Ammon's horn (tissue), 1 donor: ENCODE measurements around the gene PPP1R9B.

Experiments used
- DNase-seq: peaks from one replicate; pipeline ENCODE4 v3.0.0-alpha.2; 2016; ENCODE audit warnings: low spot score

The PPP1R9B gene

DNA sequence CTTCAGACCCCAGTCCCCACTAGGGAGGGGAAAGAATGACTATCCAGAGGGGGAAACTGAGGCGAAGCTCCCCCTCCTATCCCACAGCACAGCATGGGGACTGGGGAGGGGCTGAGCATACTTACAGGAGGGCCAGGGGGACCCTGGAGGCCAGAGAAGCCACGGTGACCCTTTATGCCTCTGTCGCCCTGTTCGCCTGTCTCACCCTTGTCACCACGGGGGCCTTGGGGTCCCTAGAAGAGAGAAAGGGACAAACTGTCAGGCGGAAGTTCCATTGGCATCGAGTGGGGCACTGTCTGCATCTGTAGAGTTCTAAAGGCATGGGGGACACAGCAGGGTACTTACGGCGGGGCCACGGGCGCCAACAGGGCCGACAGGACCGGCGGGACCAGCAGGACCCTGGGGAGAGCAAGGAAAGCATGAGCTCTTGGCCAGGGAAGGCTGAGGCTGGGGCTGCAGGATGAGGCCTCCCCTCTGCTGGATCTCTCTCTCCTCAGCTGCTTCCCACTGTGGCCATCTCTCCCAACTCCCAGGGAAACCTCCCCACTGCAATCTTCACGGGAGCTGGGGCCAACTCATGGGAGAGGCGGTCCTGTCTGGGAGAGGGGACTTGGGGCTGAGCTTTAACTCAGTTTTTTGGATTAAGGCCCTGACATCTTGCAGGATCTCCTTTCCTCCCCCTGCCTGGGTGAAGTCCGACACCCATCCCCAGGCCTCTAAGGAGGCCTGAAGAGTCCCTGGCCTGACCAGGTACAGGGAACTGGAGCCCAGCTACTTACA is 37.5 kb upstream of the PPP1R9B start:
- no peak for DNase-seq

DNA sequence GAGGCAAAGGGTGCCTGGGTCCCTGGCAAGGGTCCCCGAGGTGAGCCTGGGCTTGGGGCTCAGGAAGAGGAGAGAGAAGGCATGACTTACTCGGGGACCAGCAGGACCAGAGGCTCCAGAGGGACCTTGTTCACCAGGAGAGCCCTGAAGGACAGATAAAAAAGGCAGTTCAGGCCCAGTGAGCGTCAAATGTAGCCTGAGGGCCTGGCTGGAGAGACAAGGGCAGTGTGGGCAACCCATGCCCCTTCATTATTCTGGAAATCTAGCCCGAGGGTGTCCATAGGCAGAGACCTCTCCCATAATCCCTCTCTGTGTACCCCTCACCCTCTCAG is 36.9 kb upstream of the PPP1R9B start:
- DNase-seq: no peak

DNA sequence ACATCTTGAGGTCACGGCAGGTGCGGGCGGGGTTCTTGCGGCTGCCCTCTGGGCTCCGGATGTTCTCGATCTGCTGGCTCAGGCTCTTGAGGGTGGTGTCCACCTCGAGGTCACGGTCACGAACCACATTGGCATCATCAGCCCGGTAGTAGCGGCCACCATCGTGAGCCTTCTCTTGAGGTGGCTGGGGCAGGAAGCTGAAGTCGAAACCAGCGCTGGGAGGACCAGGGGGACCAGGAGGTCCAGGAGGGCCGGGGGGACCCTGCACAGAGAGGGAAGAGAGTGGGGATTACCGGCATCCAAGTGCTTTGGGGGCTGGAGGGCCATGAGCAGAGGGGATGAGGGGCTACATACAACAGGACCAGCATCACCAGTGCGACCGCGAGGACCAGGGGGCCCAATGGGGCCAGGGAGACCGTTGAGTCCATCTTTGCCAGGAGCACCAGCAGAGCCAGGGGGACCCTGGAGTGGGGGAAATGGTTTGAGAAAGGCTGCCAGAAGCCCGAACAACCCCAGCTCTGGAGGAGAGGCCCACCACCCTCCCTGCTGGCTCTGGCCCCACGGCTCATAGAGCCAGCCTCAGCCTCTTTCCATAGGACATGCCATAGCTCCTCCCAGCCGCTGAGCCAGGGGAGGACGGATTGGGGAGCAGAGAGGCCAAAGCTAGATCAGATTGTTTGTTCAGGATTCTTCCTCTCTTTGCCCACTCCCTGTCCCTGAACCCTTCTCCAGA is 36.4 kb upstream of the PPP1R9B start:
- no peak for DNase-seq

DNA sequence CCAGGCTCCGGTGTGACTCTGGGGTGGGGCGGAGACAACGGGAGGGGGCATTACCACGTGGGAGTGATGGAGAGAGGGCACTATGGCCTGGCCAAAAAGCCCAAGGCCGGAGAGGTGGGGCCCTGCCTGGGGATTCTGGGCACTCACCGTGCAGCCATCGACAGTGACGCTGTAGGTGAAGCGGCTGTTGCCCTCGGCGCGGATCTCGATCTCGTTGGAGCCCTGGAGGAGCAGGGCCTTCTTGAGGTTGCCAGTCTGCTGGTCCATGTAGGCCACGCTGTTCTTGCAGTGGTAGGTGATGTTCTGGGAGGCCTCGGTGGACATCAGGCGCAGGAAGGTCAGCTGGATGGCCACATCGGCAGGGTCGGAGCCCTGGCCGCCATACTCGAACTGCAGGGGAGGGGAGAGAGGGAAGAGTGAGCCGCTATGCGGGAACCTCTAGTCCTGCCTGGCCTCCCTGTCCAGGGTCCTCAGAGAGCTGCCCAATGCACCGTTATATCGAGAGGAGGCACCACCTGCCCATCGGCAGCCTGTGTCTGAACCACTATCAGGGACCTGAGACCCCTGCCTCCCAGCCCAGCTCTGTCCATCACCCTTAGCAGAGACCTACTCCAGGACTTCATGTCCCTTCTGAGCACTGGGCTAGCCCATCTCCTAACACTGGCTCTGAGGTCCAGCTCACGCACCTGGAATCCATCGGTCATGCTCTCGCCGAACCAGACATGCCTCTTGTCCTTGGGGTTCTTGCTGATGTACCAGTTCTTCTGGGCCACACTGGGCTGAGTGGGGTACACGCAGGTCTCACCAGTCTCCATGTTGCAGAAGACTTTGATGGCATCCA is 35.4 kb upstream of the PPP1R9B start:
- no peak for DNase-seq

DNA sequence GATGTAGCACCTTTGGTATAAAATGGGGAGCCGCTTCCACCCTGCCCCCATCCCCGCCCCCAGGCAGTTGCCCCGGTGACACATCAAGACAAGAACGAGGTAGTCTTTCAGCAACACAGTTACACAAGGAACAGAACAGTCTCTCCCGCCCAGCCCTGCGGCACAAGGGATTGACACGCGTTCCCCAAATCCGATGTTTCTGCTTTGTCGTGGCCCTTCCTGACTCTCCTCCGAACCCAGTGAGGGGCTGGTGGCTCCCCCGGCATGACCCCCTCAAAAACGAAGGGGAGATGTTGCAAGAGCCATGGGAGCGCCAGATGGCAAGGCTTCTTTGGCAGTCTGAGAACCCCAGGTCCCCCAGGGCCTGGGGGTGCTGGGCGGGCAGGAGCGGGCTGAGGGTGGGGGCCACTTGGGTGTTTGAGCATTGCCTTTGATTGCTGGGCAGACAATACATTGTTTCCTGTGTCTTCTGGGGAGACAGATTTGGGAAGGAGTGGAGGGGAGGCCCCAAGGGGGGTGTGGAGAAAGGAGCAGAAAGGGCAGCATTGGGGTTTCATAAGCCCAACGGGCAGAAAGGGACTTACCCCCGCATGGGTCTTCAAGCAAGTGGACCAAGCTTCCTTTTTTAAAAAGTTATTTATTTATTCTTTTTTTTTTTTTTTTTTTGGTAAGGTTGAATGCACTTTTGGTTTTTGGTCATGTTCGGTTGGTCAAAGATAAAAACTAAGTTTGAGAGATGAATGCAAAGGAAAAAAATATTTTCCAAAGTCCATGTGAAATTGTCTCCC is 34.3 kb upstream of the PPP1R9B start:
- peak; percentile 57 for DNase-seq

- no peak for DNase-seq
Observed at GRCh38 chr17:50184064-50184463, 33.6 kb upstream of the PPP1R9B start.

- no peak for DNase-seq
Observed at GRCh38 chr17:50183421-50183994, 33.0 kb upstream of the PPP1R9B start.

DNA sequence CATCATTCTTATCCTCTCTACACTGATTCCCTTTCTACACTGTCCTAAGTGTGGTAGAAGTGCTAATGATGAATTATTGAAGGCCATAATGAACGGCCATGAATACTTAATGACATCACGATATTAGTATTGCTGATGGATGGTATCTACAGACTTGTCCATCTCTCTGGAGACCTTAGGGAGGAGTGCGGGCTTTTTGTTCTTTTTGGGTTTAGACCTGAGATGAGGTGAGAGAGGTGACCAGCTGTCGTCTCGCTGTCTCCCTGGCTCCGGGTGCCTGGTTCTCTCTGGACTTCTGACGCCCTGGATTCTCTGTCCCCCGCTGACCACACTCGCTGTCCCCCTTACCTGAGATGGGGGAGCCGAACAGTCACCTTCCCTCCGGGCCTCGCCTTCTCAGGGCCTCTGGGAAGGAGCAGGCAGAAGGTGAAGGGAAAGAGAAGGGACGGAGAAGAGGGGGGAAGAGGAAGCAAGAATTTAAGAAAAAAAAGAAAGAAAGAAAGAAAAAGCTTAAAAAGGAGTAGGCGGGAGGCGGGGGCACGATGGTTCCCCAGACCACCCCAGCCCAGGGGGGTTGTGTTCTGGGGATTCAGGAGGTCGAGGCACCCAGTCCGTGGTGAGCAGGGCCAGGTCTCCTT is 32.4 kb upstream of the PPP1R9B start:
- DNase-seq: no peak

DNA sequence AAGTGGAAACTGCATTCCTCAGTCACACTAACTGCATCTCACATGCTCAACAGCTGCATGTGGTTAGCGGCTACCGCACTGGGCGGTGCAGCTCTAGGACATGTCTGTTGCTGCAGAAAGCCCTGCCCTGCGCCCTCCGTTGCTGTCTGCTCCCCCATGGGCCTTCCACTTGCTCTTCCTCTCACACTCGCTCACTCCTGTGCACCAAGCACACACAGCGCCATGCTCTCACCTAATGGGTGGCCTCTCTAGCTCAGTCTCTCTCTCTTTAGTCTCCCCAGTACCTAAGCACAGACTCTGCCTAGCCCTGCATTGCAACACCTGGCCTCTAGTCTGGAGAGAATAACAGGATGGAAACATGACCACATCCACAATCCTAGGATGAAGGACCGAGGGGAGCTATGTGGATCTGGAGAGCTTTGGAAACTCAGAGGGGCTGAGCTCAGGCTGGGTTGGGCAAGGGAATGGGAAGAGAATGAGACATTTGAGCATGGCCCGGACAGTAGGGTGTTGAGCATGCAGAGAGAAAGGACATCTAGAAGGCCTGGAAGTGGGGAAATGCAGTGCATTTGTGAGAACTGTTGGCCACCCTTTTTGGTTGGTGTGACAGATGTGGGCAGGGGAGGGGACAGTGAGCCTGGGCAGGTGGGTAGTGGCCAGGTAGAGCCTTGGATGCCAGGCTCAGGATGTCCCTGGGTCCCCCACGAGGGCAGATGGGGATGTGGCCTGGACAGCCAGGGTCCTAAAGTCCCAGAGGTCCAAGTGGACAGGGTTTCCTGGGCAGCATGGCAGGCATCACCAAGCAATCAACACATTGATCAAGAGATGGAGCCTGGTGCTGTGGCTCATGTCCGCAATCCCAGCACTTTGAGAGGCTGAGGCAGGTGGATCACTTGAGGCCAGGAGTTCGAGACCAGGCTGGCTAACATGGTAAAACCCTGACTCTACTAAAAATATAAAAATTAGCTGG is 31.4 kb upstream of the PPP1R9B start:
- DNase-seq: no peak

DNA sequence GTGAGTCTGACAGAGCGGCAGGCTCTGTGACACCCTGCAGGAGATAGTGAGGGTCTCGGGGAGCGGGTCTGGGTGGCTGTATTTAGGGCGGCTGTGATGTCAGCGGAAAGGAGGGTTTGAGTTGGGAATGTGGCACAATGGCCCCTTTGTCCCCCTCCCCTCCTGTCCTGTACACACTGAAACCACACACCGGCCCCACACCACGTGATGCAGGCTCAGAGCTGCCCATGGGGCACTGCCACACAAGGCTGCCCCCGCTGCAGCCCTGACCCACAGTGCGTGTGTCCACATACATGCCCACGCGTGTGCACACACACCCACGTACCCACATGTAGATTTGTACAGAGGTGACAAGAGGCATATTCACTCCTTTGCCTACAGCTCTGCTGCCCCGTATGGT is 30.7 kb upstream of the PPP1R9B start:
- peak; percentile 85 for DNase-seq

GRCh38 chr17:50180620-50181019 is 30.1 kb upstream of the PPP1R9B start:
- no peak for DNase-seq

- no peak for DNase-seq
Observed at GRCh38 chr17:50180111-50180510, 29.6 kb upstream of the PPP1R9B start.

- peak; percentile 60 for DNase-seq
Observed at GRCh38 chr17:50177983-50178834, 27.7 kb upstream of the PPP1R9B start.

DNA sequence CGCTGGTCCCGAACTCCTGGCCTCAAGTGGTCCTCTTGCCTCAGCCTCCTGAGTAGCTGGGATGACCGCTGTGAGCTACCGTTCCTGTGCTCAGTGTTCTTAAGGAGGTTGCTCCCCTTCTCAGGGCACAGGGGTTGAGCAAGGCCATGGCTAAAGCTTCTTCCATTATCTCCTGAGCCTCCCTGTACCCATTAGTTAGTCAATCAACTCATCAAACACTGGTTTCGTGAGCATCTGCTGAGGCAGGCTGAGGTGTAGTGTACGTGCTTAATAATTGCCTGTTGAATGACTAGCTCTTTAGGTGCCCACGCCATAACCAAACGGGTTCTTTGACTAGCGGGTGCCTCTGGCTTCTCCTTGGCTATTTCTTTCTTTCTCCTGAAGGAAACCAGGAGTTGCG is 27.0 kb upstream of the PPP1R9B start:
- DNase-seq: no peak

DNA sequence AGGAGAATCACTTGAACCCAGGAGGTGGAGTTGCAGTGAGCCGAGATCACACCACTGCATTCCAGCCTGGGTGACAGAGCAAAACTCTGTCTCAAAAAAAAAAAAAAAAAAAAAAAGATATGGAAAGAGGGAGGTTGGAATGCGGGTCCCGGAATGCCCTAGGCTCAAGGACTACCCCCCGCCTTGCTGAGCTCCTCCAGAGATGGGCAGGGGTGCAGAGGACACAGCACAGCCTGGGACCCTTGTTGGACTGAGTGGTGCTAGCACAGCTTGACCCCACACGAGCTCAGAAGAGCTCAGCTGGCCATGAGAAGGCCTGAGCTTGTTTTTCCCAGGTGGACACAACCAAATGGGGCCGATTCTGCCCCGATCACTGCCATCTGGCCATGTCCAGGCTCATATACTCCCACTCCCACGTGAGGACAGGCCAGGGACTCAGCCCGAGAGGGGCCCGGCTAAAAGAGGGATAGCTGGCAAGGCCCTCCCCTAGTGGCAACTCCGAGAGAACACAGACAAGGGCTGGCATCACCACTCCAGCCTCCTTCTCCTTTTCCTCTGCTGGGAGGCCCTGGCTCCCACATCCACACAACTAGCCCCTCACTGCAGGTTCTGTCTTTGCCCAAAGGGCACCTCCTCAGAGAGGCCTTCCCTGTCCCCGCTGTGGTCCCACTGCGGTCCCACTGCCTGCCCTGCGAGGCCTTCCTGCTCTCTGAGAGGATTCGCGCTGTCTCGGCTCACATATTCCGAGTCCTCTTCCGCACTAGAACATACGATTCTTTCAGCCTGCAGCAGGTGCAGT is 26.3 kb upstream of the PPP1R9B start:
- DNase-seq: no peak

DNA sequence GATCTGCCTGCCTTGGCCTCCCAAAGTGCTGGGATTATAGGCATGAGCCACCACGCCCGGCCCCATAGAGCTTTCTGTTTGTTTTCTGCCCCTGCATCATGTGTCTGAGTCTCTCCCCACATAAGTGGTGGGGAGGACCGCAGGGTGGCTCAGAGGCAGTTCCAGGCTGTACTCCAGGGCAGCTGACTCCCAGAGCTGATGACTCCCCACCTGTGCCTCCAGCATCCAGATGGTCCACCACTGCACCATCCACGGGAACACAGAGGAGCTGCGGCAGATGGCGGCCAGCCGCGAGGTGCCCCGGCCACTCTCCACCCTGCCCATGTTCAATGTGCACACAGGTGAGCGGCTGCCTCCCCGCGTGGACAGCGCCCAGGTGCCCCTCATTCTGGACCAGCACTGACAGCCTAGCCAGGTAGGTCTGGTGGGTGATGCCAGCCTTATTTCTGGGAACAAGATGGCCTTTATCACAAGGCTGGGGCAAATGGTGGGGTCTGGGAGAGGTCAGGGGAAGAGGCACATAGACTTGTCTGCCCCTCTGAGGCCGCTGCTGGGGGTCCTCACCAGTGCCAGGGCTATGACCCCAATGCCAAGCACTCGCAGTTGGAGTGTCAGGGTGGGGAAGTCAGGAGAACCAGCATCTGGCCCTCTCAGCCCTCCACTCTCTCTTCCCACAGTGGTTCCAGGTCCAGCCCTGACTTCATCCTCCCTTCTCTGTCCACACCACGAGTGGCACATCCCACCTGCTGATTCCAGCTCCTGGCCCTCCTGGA is 24.7 kb upstream of the PPP1R9B start:
- DNase-seq: no peak

- no peak for DNase-seq
Observed at GRCh38 chr17:50174444-50174843, 24.0 kb upstream of the PPP1R9B start.
